HUES48 (cell line): ENCODE measurements around the gene NECAB3.

Experiments
- H3K27ac ChIP-seq: one replicate; pipeline ENCODE4 v1.7.0; 2013; ENCODE audit warnings: low read depth, low read length, inconsistent platforms
- H3K27me3 ChIP-seq: 2 replicates; pipeline ENCODE4 v1.6.1; 2013; ENCODE audit warnings: mild to moderate bottlenecking, low read length; ENCODE audit not compliant: control insufficient read depth, insufficient read depth
- H3K36me3 ChIP-seq: 2 replicates; pipeline ENCODE4 v1.6.1; 2013; ENCODE audit warnings: low read length; ENCODE audit not compliant: control insufficient read depth, insufficient read depth
- H3K4me1 ChIP-seq: 2 replicates; pipeline ENCODE4 v1.6.1; 2013; ENCODE audit warnings: mild to moderate bottlenecking, low read length; ENCODE audit not compliant: control insufficient read depth, insufficient read depth
- H3K4me3 ChIP-seq: 2 replicates; pipeline ENCODE4 v1.5.1; 2013; ENCODE audit warnings: mild to moderate bottlenecking, low read depth, low read length
- H3K9ac ChIP-seq: 2 replicates; pipeline ENCODE4 v1.6.1; 2013; ENCODE audit warnings: mild to moderate bottlenecking, low read depth, low read length, moderate library complexity
- H3K9me3 ChIP-seq: 2 replicates; pipeline ENCODE4 v1.6.1; 2013; ENCODE audit warnings: low read length; ENCODE audit not compliant: control insufficient read depth, insufficient read depth

The NECAB3 gene

DNA sequence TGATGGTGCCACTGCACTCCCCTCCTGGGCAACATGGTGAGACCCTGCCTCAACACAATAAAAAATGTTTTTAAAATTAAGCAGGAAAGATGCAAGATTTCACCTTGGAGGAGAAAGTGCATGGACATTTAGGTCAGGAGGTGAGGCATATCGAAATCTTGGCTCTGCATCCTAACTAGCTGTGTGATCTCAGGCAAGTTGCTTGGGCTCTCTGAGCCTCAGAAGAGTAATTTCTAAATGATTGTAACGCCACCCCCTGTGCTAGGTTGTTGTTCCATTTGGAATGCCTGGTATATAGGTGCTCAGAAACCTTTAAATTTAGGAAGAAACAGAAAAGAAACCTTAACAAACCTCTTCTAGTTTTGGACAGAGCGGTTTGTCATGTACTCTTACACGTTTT lies 48.0 kb downstream of the NECAB3 start:
- Histone ChIP-seq H3K36me3 (peaks cover 69% of the 10 kb centered on the region), H3K9ac (no peak overlapping the region), H3K27me3 (no peaks in the 10 kb centered on the region), H3K4me1 (no peaks in the 10 kb centered on the region), H3K4me3 (no peak overlapping the region), H3K27ac (no peak overlapping the region), H3K9me3 (no peaks in the 10 kb centered on the region)

DNA sequence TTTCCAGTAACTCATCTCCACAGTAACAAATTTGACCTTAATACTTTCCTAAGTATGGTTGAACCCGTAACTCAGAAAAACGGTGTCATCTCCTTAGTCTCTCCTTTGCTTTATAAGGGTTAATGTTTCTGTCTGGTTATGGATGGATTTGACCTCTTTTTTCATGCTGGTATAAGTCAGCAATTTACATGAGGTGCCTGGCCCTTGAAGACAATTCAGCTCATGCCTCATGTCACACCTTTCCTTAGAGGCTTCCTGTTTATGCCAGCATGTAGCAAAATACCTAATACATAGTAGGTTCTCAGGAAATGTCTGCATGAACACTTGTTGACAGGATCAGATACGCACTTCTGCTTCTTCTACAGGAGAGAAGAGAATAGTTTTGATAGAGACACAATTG lies 49.8 kb downstream of the NECAB3 start:
- no peak overlapping the region for H3K9ac ChIP-seq
- H3K27ac ChIP-seq = no peak overlapping the region
- H3K36me3 ChIP-seq = peaks cover 58% of the 10 kb centered on the region
- H3K9me3 ChIP-seq = no peaks in the 10 kb centered on the region
- H3K27me3 ChIP-seq = no peaks in the 10 kb centered on the region
- no peak overlapping the region for H3K4me3 ChIP-seq
- H3K4me1 ChIP-seq = no peaks in the 10 kb centered on the region

DNA sequence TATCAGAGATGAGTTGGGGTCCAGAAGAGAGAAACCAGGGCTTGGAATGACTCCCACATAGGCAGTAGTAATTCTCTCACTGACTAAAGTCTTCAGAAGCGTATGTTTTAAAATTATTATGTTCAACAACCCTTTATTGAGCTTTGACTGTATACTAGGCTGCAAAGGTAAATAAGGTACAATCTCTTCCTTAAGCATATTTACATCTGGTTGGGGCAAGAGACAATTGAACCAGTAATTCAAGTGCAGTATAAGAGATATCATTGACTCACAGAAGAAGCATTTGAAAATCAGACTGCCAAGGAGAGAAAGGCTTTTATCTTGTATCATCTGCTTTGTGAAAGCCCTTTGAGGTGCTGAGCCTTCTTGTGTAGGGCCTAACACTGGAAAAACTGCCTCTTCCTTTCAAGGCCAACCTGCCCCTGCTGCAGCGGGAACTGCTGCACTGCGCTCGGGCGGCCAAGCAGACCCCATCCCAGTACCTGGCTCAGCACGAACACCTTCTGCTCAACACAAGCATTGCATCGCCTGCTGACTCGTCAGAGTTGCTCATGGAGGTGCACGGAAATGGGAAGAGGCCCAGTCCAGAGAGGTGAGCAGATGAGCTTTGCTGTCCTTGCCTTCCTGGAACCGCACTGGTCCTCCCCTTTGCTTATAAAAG lies 51.4 kb downstream of the NECAB3 start:
- no peaks in the 10 kb centered on the region for H3K9me3 ChIP-seq
- no peak overlapping the region for H3K27ac ChIP-seq
- H3K4me3 ChIP-seq = no peak overlapping the region
- H3K36me3 ChIP-seq = peaks cover 48% of the 10 kb centered on the region
- H3K27me3 ChIP-seq = no peaks in the 10 kb centered on the region
- H3K9ac ChIP-seq = no peak overlapping the region
- H3K4me1 ChIP-seq = no peaks in the 10 kb centered on the region

- no peak overlapping the region for H3K9ac ChIP-seq
- peaks cover 47% of the 10 kb centered on the region for H3K36me3 ChIP-seq
- H3K4me1 ChIP-seq = no peaks in the 10 kb centered on the region
- H3K27me3 ChIP-seq = no peaks in the 10 kb centered on the region
- no peak overlapping the region for H3K4me3 ChIP-seq
- H3K9me3 ChIP-seq = no peaks in the 10 kb centered on the region
- H3K27ac ChIP-seq = no peak overlapping the region
Observed at GRCh38 chr20:33621717-33622400, 52.4 kb downstream of the NECAB3 start.

DNA sequence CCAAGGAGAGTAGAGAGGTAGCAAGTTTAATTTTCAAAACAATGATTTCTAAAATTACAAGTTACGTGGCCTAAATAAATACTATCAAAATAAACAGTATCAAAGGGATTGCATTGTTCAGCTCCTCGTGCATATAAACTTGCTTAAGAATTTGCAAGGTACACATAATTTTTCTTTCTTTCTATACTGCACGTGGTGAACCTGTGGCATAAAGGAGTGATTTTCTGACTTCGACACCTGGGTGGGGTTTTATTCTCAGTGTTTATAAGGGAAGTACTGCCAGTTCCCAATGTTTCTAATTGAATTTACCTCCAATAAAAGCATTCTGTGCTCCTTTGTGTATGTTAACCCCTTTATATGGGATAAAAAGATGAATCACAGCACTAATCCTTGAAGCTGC lies 62.2 kb downstream of the NECAB3 start:
- Histone ChIP-seq H3K36me3 (peaks cover 50% of the 10 kb centered on the region), H3K9me3 (no peaks in the 10 kb centered on the region), H3K27me3 (no peaks in the 10 kb centered on the region), H3K4me1 (no peaks in the 10 kb centered on the region), H3K9ac (no peak overlapping the region), H3K27ac (no peak overlapping the region), H3K4me3 (no peak overlapping the region)

DNA sequence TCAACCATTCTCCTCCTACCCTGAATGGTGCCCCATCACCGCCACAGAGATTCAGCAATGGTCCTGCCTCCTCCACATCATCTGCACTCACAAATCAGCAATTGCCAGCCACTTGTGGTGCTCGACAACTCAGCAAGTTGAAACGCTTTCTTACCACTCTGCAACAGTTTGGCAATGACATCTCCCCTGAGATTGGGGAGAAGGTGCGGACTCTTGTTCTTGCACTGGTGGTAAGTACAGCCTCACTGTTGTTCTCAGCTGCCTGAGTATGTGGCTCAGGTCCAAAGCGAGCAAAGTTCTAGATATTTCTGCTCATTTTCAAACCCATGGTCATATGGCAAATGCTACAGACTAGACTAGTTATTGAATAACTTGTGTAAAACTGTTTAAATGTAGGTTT lies 63.1 kb downstream of the NECAB3 start:
- no peaks in the 10 kb centered on the region for H3K9me3 ChIP-seq
- no peak overlapping the region for H3K4me3 ChIP-seq
- H3K36me3 ChIP-seq = peaks cover 50% of the 10 kb centered on the region
- H3K27me3 ChIP-seq = no peaks in the 10 kb centered on the region
- no peak overlapping the region for H3K9ac ChIP-seq
- no peaks in the 10 kb centered on the region for H3K4me1 ChIP-seq
- no peak overlapping the region for H3K27ac ChIP-seq

- no peaks in the 10 kb centered on the region for H3K4me1 ChIP-seq
- no peak overlapping the region for H3K4me3 ChIP-seq
- no peak overlapping the region for H3K9ac ChIP-seq
- no peak overlapping the region for H3K27ac ChIP-seq
- H3K9me3 ChIP-seq = no peaks in the 10 kb centered on the region
- peaks cover 45% of the 10 kb centered on the region for H3K36me3 ChIP-seq
- no peaks in the 10 kb centered on the region for H3K27me3 ChIP-seq
Observed at GRCh38 chr20:33609504-33609903, 64.7 kb downstream of the NECAB3 start.
